ENCODE measurements around the gene TXLNG.

The TXLNG gene

DNA sequence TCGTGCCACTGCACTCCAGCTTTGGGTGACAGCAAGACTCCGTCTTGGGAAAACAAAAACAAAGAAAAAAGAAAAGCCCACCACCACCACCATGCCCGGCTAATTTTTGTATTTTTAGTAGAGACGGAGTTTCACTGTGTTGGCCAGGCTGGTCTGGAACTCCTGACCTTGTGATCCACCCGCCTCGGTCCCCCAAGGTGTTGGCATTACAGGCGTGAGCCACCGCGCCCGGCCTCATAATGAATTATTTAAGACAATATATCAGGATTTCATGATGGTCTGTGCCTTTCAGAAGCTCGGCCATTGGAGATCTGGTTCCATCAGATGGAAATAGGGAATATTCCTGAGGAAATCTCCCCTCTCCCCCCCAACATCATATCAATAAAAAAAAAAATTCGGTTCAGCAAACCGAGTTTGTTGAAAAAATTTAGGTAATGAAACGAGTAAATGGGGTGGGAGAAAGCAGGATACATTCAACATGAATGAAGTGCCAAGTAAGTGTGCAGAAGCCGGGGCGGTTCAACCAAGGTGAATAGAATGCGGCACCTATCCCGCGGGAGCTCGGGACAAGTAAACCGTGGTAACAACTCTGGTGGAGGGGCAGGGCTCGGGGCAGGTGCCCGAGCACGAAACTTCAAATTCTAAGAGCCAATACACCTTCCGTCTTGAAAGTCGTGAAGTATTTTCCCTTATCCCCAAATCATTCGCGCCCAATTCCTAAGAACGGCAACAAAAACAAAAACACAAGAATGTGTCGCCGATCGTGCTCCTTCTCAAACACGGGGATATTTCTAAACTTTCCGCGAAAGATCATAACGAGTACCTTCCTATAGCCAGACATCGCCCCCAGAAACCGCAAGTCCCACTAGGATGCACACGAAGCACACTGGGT, 773 bp upstream of the TXLNG start:
- DNase-seq, result no peak

DNA sequence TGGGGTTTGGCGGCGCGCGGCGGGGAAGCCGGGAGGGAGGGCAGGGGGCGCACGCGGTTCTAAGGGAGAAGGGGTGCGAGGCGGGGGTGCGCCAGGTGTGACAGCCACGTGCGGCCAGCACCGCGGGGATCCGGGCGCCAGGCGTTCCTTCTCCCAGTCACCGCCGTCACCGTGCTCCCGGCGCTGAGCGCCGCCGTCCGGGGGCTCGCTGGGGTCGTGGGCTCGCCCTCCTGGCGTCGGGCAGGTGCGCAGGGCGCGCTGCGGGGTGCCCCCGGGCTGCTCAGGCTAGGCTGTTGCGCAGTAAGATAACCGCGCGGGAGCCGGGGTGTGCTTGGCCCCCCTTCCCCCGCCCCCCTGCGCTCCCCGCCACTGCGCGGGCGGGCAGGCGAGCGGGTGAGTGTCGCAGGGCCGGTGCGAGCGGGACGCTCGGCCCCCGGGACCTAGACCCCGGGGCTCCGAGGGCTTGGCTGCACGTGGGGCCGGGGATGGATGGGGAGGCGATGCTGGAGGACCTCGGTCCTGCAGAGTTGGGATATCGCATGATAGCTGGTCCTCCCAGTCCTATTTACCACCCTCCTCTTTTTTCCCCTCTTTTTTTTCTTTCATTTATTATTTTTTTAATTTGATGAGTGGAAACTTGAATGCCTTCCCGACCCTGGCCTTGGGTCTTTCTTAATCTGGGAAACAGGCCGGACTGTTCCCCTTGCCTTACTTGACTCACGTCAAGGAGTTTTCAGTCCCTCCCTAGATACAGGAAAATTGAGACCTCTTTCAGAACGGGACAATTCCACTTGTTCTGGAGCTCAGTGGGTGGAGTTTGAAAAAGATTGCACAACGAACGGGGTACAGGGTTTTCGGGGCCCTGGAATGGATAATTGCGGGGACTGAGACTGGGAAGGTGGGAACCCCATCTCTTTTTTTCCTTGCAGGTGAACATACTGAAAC, 797 bp downstream of the TXLNG start:
- DNase-seq, result no peak

DNA sequence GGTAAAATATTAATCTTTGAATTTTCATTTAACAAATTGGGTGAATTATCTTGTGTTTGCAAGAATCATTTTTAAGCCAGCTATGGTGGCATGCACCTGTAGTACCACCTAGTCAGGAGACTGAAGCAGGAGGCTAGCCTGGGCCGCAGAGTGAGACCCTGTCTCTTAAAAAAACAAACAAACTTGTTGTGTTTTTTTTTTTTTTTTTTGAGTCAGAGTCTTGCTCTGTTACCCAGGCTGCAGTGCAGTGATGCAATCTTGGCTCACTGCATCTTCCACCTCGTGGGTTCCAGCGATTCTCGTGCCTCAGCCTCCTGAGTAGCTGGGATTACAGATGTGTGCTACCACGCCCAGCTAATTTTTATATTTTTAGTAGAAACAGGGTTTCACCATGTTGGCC, 2.2 kb downstream of the TXLNG start:
- no peak for DNase-seq

DNA sequence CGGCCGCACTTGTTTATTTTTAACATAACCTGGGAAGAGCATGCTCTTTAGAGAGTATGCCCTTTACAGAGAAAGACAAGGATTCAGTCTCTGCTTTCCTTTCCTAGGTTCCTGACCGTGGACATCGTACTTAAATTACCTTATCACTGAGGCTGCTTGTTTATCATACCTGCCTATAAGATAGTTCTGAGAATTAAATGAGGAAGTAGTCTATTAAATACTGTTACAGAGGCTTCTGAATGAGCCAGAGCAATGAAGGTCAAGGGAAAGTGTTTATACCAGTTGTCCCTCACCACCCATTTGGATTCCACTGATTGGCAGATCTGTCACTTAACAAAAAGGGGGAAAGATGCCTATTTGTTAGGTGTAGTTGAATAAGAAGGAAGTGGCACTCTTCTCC, 10.0 kb downstream of the TXLNG start:
- DNase-seq, result no peak

- no peak for DNase-seq
Observed at GRCh38 chrX:16797358-16797757, 11.1 kb downstream of the TXLNG start.

GRCh38 chrX:16797841-16798240, 11.6 kb downstream of the TXLNG start:
- DNase-seq, result no peak

- no peak for DNase-seq
Observed at GRCh38 chrX:16804923-16805464, 18.7 kb downstream of the TXLNG start.

GRCh38 chrX:16807548-16807947, 21.3 kb downstream of the TXLNG start:
- no peak for DNase-seq

- DNase-seq, result no peak
Observed at GRCh38 chrX:16807976-16808542, 21.8 kb downstream of the TXLNG start.

DNA sequence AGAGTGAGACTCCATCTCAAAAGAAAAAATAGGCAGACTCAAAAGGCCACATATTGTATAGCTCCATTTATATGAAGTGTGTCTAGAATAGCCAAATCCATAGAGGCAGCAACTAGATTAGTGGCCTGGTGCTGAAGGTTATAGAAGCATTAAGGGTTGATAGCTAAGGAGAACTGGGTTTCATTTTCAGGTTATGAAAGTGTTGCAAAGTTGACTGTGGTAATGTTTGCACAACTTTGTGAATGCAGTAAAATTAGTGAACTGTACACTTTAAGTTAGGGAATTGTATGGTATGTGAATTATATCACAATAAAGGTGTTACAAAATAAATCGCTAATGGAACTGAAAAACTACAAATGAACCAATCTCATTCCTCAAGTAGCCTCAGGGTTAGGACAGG, 28.3 kb downstream of the TXLNG start:
- no peak for DNase-seq

- DNase-seq, result no peak
Observed at GRCh38 chrX:16819634-16820033, 33.4 kb downstream of the TXLNG start.

DNA sequence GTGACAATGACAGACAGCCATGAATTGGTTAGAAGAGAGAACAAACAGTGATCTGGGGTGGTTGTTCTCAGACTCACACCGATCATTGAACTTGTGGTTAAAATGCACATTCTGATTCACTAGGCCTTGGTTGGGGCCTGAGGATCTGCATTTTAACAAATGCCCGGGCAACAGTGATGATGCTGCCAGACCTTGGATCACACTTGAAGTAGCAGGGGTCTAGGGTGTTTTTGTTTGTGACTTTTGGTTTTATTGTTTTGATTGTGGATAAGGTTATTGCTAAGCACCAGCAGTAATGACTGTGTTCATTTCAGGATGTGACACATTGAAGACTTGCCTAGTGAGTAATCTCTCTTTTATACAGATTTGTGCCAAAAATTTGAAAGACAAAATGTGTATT, 36.5 kb downstream of the TXLNG start:
- DNase-seq, result no peak

DNA sequence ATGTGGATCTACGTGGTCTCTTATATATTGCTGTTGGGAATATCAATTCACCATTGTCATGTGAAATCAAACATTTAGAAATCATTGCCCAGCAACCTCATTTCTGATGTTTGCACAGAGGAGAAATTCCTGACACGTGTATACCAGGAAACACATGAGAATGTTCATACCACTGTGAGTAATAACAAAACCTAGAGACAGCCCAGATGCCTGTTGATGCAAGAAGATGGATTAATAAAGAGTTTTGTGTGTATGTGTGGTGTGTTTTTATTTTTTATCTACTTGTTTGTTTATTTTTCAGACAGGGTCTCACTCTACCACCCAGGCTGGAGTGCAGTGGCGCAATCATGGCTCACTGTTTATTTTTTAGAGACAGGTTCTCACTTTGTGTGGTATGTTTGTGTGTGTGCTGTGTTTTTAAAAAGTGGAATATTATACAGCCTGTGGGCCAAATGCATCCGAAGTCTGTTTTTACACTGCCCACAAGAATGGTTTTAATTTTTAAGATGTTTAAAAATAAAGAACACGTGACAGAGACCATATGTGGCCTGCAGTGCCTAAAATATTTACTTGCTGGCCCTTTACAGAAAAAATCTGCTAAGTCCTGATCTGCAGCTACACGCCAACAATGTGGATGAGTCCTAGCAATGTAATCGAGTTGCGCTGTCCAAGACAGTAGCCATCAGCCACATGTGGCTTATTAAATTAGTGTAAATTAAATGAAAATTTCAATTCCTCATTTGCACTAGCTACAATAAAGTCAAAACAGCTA, 39.2 kb downstream of the TXLNG start:
- DNase-seq, result no peak

DNA sequence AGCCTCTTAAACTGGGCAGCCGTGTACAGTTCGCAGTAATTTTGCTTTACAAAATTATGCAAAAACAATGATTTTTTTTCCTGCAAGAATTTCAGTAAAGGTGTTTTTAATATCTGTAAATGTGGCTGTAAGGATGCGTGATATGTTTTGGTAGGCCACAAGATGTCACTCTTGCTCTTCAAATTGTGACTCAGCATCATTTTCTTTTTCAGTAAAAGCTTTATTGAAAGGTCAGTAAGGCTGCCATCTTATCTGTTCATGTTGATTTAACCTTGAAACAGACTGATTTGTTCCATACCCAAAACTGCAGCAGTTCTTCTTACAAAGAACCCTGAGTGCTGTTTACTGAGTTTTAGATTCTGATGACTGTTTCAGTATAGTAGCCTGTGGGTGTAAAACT, 39.9 kb downstream of the TXLNG start:
- peak; percentile 35 for DNase-seq

GRCh38 chrX:16827225-16827624, 41.0 kb downstream of the TXLNG start:
- no peak for DNase-seq

GRCh38 chrX:16828124-16828908, 42.0 kb downstream of the TXLNG start:
- no peak for DNase-seq

GRCh38 chrX:16832301-16832700, 46.0 kb downstream of the TXLNG start:
- no peak for DNase-seq

DNA sequence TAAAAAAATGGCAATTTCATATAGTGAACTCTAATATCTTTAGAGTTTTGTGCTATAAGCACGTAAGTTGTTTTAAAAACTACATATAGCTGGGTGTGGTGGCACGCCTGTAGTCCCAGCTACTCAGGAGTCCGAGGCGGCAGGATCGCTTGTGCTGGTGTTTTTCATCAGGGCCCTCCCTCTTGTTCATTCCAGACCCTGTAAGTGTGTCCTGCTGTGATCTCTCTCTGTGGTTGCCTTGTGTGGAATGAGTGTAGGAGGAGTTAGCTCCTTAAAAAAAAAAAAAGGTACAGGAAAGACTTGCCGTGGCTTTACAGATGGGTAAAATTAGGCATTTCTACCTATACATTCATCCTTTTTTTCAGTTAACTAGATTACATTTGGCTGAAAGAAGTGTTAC, 48.5 kb downstream of the TXLNG start:
- no peak for DNase-seq

DNA sequence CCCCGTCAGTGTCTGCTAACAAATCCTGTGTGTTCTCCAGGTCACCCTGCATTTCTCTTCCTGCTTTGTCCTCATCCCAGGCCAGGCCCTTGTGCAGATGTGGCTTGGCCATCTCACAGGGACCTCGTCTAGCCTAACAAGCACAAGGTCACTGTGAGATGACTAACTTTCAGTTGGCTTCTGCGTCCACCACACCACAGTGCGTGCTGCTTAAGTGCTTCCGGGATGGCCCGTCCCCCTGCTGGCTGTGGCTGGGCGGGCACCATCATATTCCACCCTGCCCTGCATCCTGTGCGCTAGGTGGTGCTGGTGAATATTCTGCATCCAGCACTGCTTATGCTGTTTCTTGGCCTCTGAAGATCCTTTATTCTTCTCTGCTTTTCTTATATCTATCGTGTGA, 50.1 kb downstream of the TXLNG start:
- DNase-seq, result no peak

GRCh38 chrX:16838202-16839066, 52.2 kb downstream of the TXLNG start:
- DNase-seq, result no peak

Data from NCI-H1436 treated with DMSO at 0.1 percent for 48 hours (cell line).